ENCODE data around the gene MACROH2A2. TPM values are rescaled to one million over a fixed set of nuclear protein-coding genes. Genes with fewer than 3 reads are reported as not detected.

MACROH2A2 gene
- total and polyA plus RNA-seq, 2 of the 13 experiments (the other 11 are each of a cell fraction or from before 2014, with no cell fraction given), result 9.8 to 43.1 TPM

DNA sequence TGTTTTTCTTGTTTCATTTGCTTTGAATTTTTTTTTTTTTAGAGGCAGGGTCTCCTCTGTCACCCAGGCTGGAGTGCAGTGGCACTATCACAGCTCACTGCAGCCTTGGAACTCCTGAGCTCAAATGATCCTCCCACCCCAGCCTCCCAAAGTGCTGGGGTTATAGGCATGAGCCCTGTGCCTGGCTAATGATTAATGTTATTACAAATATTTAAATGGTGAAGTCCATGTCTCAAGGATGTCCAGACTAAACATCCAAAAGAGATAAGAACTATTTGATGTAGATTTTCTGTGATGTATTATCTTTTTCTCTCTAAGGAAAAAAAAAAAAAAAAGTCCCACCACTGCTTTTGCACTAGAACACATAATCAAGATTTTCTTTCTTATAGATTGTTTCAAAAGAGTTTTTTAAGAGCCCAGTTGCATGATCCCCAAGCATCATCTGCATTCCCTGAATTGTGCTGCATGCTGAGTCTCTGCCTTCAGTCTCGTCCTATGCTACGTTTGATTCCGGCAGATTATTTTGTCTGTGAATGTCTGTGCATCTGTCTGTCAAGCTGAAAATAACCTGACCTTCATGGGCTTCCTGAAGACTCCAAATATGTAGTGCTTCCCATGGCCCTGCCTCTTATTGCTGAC, 33.4 kb downstream of the MACROH2A2 start (continued):
- TF ChIP-seq, protein P1, sequence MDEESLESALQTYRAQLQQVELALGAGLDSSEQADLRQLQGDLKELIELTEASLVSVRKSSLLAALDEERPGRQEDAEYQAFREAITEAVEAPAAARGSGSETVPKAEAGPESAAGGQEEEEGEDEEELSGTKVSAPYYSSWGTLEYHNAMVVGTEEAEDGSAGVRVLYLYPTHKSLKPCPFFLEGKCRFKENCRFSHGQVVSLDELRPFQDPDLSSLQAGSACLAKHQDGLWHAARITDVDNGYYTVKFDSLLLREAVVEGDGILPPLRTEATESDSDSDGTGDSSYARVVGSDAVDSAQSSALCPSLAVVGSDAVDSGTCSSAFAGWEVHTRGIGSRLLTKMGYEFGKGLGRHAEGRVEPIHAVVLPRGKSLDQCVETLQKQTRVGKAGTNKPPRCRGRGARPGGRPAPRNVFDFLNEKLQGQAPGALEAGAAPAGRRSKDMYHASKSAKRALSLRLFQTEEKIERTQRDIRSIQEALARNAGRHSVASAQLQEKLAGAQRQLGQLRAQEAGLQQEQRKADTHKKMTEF (CRISPR knock-in tag; IDR thresholded peaks at IDR 0.05), result peak; percentile 76; the same call in 1 of the 2 replicates
- TF ChIP-seq KMT2B (CRISPR knock-in tag; IDR thresholded peaks at IDR 0.05) (no peak), ZNF264 (CRISPR knock-in tag; IDR thresholded peaks at IDR 0.05) (no peak), SIX4 (CRISPR knock-in tag; IDR thresholded peaks at IDR 0.05) (0 out of 2 replicates have a peak, but pooled peaks have one; percentile 47), GATA4 (IDR thresholded peaks at IDR 0.05; ENCODE audit: borderline replicate concordance, low read depth) (peak; percentile 91), SMAD3 (CRISPR knock-in tag; IDR thresholded peaks at IDR 0.05) (peak; percentile 87), NCOA1 (CRISPR knock-in tag; IDR thresholded peaks at IDR 0.05) (0 out of 2 replicates have a peak, but pooled peaks have one; percentile 26), ZNF205 (CRISPR knock-in tag; IDR thresholded peaks at IDR 0.05) (peak; percentile 42; the same call in 1 of the 2 replicates), ASH2L (IDR thresholded peaks at IDR 0.05; ENCODE audit: insufficient read length, low read depth, low read length) (no peak), ZNF558 (CRISPR knock-in tag; IDR thresholded peaks at IDR 0.05; ENCODE audit: borderline replicate concordance) (peak; percentile 50; the same call in 1 of the 2 replicates), ZNF709 (CRISPR knock-in tag; IDR thresholded peaks at IDR 0.05) (no peak), ZSCAN12 (CRISPR knock-in tag; IDR thresholded peaks at IDR 0.05) (no peak), ZNF431 (CRISPR knock-in tag; IDR thresholded peaks at IDR 0.05; ENCODE audit: borderline replicate concordance, low read depth) (no peak), HMG20A (CRISPR knock-in tag; IDR thresholded peaks at IDR 0.05; ENCODE audit: borderline replicate concordance) (peak; percentile 80), KDM3A (CRISPR knock-in tag; IDR thresholded peaks at IDR 0.05; ENCODE audit: low read depth) (0 out of 2 replicates have a peak, but pooled peaks have one; percentile 46), SALL1 (CRISPR knock-in tag; IDR thresholded peaks at IDR 0.05) (peak; percentile 66)
- TF ChIP-seq, protein P2, sequence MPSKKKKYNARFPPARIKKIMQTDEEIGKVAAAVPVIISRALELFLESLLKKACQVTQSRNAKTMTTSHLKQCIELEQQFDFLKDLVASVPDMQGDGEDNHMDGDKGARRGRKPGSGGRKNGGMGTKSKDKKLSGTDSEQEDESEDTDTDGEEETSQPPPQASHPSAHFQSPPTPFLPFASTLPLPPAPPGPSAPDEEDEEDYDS (CRISPR knock-in tag; IDR thresholded peaks at IDR 0.05), result peak; percentile 74
- TF ChIP-seq, protein P3, sequence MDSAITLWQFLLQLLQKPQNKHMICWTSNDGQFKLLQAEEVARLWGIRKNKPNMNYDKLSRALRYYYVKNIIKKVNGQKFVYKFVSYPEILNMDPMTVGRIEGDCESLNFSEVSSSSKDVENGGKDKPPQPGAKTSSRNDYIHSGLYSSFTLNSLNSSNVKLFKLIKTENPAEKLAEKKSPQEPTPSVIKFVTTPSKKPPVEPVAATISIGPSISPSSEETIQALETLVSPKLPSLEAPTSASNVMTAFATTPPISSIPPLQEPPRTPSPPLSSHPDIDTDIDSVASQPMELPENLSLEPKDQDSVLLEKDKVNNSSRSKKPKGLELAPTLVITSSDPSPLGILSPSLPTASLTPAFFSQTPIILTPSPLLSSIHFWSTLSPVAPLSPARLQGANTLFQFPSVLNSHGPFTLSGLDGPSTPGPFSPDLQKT (CRISPR knock-in tag; IDR thresholded peaks at IDR 0.05; ENCODE audit: borderline replicate concordance), result no peak
- TF ChIP-seq, protein P4, sequence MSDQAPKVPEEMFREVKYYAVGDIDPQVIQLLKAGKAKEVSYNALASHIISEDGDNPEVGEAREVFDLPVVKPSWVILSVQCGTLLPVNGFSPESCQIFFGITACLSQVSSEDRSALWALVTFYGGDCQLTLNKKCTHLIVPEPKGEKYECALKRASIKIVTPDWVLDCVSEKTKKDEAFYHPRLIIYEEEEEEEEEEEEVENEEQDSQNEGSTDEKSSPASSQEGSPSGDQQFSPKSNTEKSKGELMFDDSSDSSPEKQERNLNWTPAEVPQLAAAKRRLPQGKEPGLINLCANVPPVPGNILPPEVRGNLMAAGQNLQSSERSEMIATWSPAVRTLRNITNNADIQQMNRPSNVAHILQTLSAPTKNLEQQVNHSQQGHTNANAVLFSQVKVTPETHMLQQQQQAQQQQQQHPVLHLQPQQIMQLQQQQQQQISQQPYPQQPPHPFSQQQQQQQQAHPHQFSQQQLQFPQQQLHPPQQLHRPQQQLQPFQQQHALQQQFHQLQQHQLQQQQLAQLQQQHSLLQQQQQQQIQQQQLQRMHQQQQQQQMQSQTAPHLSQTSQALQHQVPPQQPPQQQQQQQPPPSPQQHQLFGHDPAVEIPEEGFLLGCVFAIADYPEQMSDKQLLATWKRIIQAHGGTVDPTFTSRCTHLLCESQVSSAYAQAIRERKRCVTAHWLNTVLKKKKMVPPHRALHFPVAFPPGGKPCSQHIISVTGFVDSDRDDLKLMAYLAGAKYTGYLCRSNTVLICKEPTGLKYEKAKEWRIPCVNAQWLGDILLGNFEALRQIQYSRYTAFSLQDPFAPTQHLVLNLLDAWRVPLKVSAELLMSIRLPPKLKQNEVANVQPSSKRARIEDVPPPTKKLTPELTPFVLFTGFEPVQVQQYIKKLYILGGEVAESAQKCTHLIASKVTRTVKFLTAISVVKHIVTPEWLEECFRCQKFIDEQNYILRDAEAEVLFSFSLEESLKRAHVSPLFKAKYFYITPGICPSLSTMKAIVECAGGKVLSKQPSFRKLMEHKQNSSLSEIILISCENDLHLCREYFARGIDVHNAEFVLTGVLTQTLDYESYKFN (CRISPR knock-in tag; conservative IDR thresholded peaks at IDR 0.05), result peak; percentile 92
- TF ChIP-seq, protein P5, sequence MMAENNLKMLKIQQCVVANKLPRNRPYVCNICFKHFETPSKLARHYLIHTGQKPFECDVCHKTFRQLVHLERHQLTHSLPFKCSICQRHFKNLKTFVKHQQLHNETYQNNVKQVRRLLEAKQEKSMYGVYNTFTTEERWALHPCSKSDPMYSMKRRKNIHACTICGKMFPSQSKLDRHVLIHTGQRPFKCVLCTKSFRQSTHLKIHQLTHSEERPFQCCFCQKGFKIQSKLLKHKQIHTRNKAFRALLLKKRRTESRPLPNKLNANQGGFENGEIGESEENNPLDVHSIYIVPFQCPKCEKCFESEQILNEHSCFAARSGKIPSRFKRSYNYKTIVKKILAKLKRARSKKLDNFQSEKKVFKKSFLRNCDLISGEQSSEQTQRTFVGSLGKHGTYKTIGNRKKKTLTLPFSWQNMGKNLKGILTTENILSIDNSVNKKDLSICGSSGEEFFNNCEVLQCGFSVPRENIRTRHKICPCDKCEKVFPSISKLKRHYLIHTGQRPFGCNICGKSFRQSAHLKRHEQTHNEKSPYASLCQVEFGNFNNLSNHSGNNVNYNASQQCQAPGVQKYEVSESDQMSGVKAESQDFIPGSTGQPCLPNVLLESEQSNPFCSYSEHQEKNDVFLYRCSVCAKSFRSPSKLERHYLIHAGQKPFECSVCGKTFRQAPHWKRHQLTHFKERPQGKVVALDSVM (CRISPR knock-in tag; IDR thresholded peaks at IDR 0.05), result peak; percentile 99
